MCF 10A (cell line): ENCODE data around the gene CFAP65. TPM values are rescaled to one million over a fixed set of nuclear protein-coding genes. Genes with fewer than 3 reads are reported as not detected.

Experiments used
- BruUV-seq: library from RNA; stranded (reverse); fragments of 400-500 nt; replicated peaks from 2 replicates; lab custom pipeline; 2021; lab: Mats Ljungman, UMichigan
- CTCF ChIA-PET: fragments of 300-600 bp; sonication (Branson Sonifier 250); formaldehyde crosslinking; extraction: SDS; loops from one replicate; lab custom pipeline; 2021; ENCODE audit warnings: antibody characterized with exemption, inconsistent platforms; lab: Yijun Ruan, JAX
- POLR2A ChIA-PET: fragments of 300-600, 350-650 bp; sonication (Branson Sonifier 250); formaldehyde crosslinking; extraction: SDS; loops from one replicate; lab custom pipeline; 2020; ENCODE audit warnings: antibody characterized with exemption, inconsistent platforms; lab: Yijun Ruan, JAX
- DNase-seq: peaks from one replicate; pipeline ENCODE4 v3.0.0-alpha.2; 2018; ENCODE audit not compliant: unreplicated experiment
- H3K27ac Mint-ChIP-seq: one replicate; pipeline ENCODE4 v1.8.0; 2022; ENCODE audit warnings: mild to moderate bottlenecking, low read depth, mixed read lengths; ENCODE audit not compliant: unreplicated experiment
- H3K27me3 Mint-ChIP-seq: one replicate; pipeline ENCODE4 v1.8.0; 2022; ENCODE audit warnings: mixed read lengths; ENCODE audit not compliant: insufficient read depth, unreplicated experiment
- H3K36me3 Mint-ChIP-seq: one replicate; pipeline ENCODE4 v1.8.0; 2022; ENCODE audit warnings: mild to moderate bottlenecking, moderate library complexity, mixed read lengths; ENCODE audit not compliant: insufficient read depth, unreplicated experiment
- H3K4me1 Mint-ChIP-seq: one replicate; pipeline ENCODE4 v1.8.0; 2022; ENCODE audit warnings: mixed read lengths; ENCODE audit not compliant: insufficient read depth, unreplicated experiment
- H3K4me3 Mint-ChIP-seq: one replicate; pipeline ENCODE4 v1.8.0; 2022; ENCODE audit warnings: mild to moderate bottlenecking, moderate library complexity, mixed read lengths; ENCODE audit not compliant: unreplicated experiment
- H3K9me3 Mint-ChIP-seq: one replicate; pipeline ENCODE4 v1.8.0; 2022; ENCODE audit warnings: mixed read lengths; ENCODE audit not compliant: unreplicated experiment
- CTCF ChIP-seq: fragments of 200-600 bp; IDR thresholded peaks from one replicate; pipeline ENCODE4 v1.8.0; 2022; ENCODE audit warnings: antibody characterized with exemption, mild to moderate bottlenecking; ENCODE audit not compliant: unreplicated experiment
- intact Hi-C: fragments of 100-400 bp; cut with micrococcal nuclease; formaldehyde crosslinking; loops from 2 replicates; pipeline ENCODE4 v1.14.1; 2022
- total RNA-seq: library from RNA; stranded (reverse); gene quantifications from 2 replicates; pipeline ENCODE4 v1.2.3, GENCODE V29; 2022

CFAP65 gene
- total RNA-seq, 1 experiment from 2014 or later, result not detected

GRCh38 chr2:219045937-219046550 lies 4.7 kb upstream of the CFAP65 start:
- intact Hi-C loops, result no loop called here
- POLR2A ChIA-PET, result interaction anchor here (0.6 to 1.4 kb wide), 2 partner anchors 64 to 131 kb away, joined by 3 to 5 read pairs; partner anchors contain the start of gene CNPPD1

GRCh38 chr2:219042750-219043149 lies 1.4 kb upstream of the CFAP65 start:
- no peaks in the 10 kb centered on the region for H3K9me3 Mint-ChIP-seq
- H3K4me3 Mint-ChIP-seq, result no peak overlapping the region
- no peak for TF ChIP-seq CTCF
- intact Hi-C loops, result no loop called here
- H3K27me3 Mint-ChIP-seq, result peaks cover 92% of the 10 kb centered on the region
- POLR2A ChIA-PET, result no interaction called here
- no peaks in the 10 kb centered on the region for H3K36me3 Mint-ChIP-seq
- H3K4me1 Mint-ChIP-seq, result peaks cover 6% of the 10 kb centered on the region
- no peak overlapping the region for H3K27ac Mint-ChIP-seq
- BruUV-seq, result no TSS peak
- no peak for DNase-seq
- CTCF ChIA-PET, result interaction anchor here (0.5 to 2.3 kb wide), 7 partner anchors 13 to 641 kb away, joined by 3 to 15 read pairs (median 3); no protein-coding TSS in a partner anchor

More at GRCh38 chr2:219045937-219046550, 4.7 kb upstream of the CFAP65 start:
- CTCF ChIA-PET, result interaction anchor here (0.6 to 1.8 kb wide), 8 partner anchors 13 to 551 kb away, joined by 3 to 12 read pairs (median 3); no protein-coding TSS in a partner anchor
- Mint-ChIP-seq H3K27ac (no peak overlapping the region), H3K27me3 (peaks cover 86% of the 10 kb centered on the region), H3K36me3 (no peaks in the 10 kb centered on the region), H3K9me3 (no peaks in the 10 kb centered on the region), H3K4me1 (peaks cover 5% of the 10 kb centered on the region), H3K4me3 (no peak overlapping the region)
- DNase-seq, result peak; percentile 46
- BruUV-seq, result no TSS peak
- TF ChIP-seq CTCF, result no peak

GRCh38 chr2:219042157-219042556 lies 841 bp upstream of the CFAP65 start:
- Mint-ChIP-seq H3K36me3 (no peaks in the 10 kb centered on the region), H3K4me1 (peaks cover 6% of the 10 kb centered on the region), H3K9me3 (no peaks in the 10 kb centered on the region), H3K27me3 (peaks cover 92% of the 10 kb centered on the region), H3K4me3 (no peak overlapping the region), H3K27ac (no peak overlapping the region)
- no TSS peak for BruUV-seq
- intact Hi-C loops, result no loop called here
- CTCF ChIA-PET, result interaction anchor here (0.7 to 2.3 kb wide), 9 partner anchors 12 to 642 kb away, joined by 3 to 15 read pairs (median 4); no protein-coding TSS in a partner anchor
- no peak for TF ChIP-seq CTCF
- DNase-seq, result no peak
- POLR2A ChIA-PET, result interaction anchor here (0.7 to 1.5 kb wide), 2 partner anchors 105 to 203 kb away, joined by 3 to 4 read pairs; partner anchors contain the start of genes GLB1L and STK16

GRCh38 chr2:219038600-219038999 lies 2.7 kb downstream of the CFAP65 start:
- POLR2A ChIA-PET, result no interaction called here
- intact Hi-C loops, result no loop called here
- CTCF ChIA-PET, result interaction anchor here (0.6 to 2.8 kb wide), 7 partner anchors 10 to 413 kb away, joined by 3 to 22 read pairs (median 4); no protein-coding TSS in a partner anchor
- H3K4me3 Mint-ChIP-seq, result no peak overlapping the region
- H3K27me3 Mint-ChIP-seq, result peaks cover 94% of the 10 kb centered on the region
- TF ChIP-seq CTCF, result no peak
- no peak overlapping the region for H3K27ac Mint-ChIP-seq
- H3K4me1 Mint-ChIP-seq, result peaks cover 6% of the 10 kb centered on the region
- no peak for DNase-seq
- H3K36me3 Mint-ChIP-seq, result no peaks in the 10 kb centered on the region
- H3K9me3 Mint-ChIP-seq, result no peaks in the 10 kb centered on the region
- BruUV-seq, result no TSS peak
